ENCODE measurements around the gene ALPL. TPM values are rescaled to one million over a fixed set of nuclear protein-coding genes. Genes with fewer than 3 reads are reported as not detected.

The ALPL gene
- total and polyA plus RNA-seq, 7 donors: 0.36 to 7.8 (median 2.3) TPM

DNA sequence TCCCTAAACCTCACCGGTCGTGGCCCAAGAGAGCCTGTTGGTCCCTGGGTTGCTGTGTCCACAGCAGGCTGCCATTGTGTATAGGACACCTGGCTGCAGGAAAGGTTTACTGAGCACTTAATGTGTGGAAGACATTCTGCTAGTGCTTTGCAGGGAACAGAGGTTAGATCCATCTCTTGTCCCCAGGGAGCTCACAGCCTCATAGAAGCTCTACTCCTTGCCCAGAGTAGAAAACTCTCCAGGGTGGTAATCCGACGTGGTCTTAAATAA lies 16.9 kb upstream of the ALPL start:
- no peaks in the 10 kb centered on the region for H3K36me3 ChIP-seq
- H3K9me3 ChIP-seq: no peaks in the 10 kb centered on the region
- intact Hi-C loops (cut with DNase I): no loop called here
- H3K4me3 ChIP-seq: no peak overlapping the region
- DNase-seq: no peak
- no peak for TF ChIP-seq POLR2AphosphoS5 (IDR thresholded peaks at IDR 0.05)
- TF ChIP-seq, protein P1, sequence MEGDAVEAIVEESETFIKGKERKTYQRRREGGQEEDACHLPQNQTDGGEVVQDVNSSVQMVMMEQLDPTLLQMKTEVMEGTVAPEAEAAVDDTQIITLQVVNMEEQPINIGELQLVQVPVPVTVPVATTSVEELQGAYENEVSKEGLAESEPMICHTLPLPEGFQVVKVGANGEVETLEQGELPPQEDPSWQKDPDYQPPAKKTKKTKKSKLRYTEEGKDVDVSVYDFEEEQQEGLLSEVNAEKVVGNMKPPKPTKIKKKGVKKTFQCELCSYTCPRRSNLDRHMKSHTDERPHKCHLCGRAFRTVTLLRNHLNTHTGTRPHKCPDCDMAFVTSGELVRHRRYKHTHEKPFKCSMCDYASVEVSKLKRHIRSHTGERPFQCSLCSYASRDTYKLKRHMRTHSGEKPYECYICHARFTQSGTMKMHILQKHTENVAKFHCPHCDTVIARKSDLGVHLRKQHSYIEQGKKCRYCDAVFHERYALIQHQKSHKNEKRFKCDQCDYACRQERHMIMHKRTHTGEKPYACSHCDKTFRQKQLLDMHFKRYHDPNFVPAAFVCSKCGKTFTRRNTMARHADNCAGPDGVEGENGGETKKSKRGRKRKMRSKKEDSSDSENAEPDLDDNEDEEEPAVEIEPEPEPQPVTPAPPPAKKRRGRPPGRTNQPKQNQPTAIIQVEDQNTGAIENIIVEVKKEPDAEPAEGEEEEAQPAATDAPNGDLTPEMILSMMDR (IDR thresholded peaks at IDR 0.05): no peak
- no peak for TF ChIP-seq POLR2A (IDR thresholded peaks at IDR 0.05)
- TF ChIP-seq EP300 (IDR thresholded peaks at IDR 0.05): no peak
- no peaks in the 10 kb centered on the region for H3K4me1 ChIP-seq
- WGBS, 2 donors: 61 to 73% methylated on average over 4 of the region's 4 CpGs
- H3K27ac ChIP-seq: no peak overlapping the region
- peaks cover 0 to 26% (median 7%) of the 10 kb centered on the region in 3 donors for H3K27me3 ChIP-seq

DNA sequence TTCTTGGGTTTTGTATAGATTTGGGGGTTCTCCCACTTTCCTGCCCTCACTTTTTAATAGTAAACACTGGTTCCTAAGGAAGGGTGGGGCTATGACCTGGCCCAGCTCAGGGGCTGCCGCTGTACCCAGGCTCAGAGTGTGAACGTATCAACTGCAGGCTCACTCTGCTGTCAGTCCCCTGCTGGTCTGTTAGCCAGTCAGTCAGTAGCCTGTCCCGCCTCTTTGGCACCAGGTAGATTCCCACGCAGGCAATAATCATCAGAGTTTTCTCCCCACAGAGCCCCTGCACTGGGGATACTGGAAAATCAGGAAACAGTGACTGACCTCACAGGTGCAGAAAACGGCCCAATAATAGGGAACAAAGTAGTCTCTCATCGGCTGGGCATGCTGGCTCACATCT lies 15.0 kb upstream of the ALPL start:
- Histone ChIP-seq H3K27me3 (peaks cover 0 to 11% (median 4%) of the 10 kb centered on the region in 3 donors), H3K36me3 (no peaks in the 10 kb centered on the region), H3K4me1 (no peaks in the 10 kb centered on the region), H3K9me3 (no peaks in the 10 kb centered on the region), H3K27ac (no peak overlapping the region), H3K4me3 (no peak overlapping the region)
- 82 to 84% methylated on average over 6 of the region's 6 CpGs for WGBS, 2 donors
- TF ChIP-seq POLR2AphosphoS5 (IDR thresholded peaks at IDR 0.05) (no peak), POLR2A (IDR thresholded peaks at IDR 0.05) (no peak), EP300 (IDR thresholded peaks at IDR 0.05) (no peak)
- TF ChIP-seq, protein P1 (IDR thresholded peaks at IDR 0.05): no peak
- no peak for DNase-seq
- intact Hi-C loops (cut with DNase I): no loop called here

DNA sequence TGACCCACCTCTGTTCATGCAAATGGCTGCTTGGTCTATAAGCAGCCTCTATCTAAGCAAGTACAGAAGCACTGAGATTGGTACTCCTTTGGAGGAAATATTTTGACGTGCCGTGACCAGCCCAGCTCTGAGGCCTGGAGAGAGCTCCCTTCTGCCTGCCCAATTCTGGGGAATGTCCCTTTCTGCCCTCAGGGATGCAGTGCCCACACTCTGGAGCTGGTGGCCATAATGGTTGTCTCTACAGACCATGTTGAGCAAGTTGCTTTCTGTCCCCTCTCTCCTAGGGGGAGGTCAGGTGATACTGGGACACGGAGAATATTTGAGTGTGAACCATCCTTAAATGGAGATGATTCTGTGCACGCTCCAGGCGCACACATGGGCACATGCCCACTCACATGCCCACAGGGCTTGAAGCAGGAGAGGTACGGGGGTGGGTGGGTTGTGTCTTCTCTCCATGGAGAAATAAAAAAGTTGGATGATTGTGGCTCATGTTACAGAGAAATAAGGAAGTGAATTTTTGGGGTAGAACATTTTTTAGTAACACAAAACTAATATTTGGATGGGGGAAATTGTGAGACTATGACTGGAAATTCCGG lies 13.9 kb upstream of the ALPL start:
- DNase-seq: no peak
- Histone ChIP-seq H3K4me3 (no peak overlapping the region), H3K27ac (no peak overlapping the region), H3K9me3 (no peaks in the 10 kb centered on the region), H3K4me1 (no peaks in the 10 kb centered on the region), H3K27me3 (peaks cover 0 to 9% (median 4%) of the 10 kb centered on the region in 3 donors), H3K36me3 (no peaks in the 10 kb centered on the region)
- TF ChIP-seq, protein P1 (IDR thresholded peaks at IDR 0.05): no peak
- TF ChIP-seq POLR2AphosphoS5 (IDR thresholded peaks at IDR 0.05) (no peak), EP300 (IDR thresholded peaks at IDR 0.05) (no peak), POLR2A (IDR thresholded peaks at IDR 0.05) (no peak)
- 93 to 94% methylated on average over 7 of the region's 7 CpGs for WGBS, 2 donors
- intact Hi-C loops (cut with DNase I): no loop called here

DNA sequence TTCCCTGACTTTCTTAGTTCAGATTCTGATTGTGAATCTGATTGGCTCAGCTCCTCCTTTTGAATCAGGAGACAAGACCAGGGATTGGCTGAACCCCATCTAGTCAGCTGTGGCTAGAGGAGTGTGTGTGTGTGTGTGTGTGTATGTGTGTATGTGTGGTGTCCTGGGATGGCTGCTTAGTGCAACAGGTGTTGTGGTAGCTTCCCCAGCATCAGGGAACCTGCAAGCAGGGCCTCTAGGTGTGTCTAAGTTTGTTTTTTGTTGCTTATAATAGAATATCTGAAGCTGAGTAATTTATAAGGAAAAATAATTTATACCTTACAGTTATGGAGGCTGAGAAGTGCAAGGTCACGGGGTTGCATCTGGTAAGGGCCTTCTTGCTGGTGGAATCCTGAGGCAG lies 13.2 kb upstream of the ALPL start:
- DNase-seq: no peak
- Histone ChIP-seq H3K27ac (no peak overlapping the region), H3K27me3 (peaks cover 0 to 9% (median 0%) of the 10 kb centered on the region in 3 donors), H3K9me3 (no peaks in the 10 kb centered on the region), H3K4me1 (no peaks in the 10 kb centered on the region), H3K36me3 (no peaks in the 10 kb centered on the region), H3K4me3 (no peak overlapping the region)
- TF ChIP-seq POLR2A (IDR thresholded peaks at IDR 0.05) (no peak), POLR2AphosphoS5 (IDR thresholded peaks at IDR 0.05) (no peak), EP300 (IDR thresholded peaks at IDR 0.05) (no peak)
- TF ChIP-seq, protein P1 (IDR thresholded peaks at IDR 0.05): no peak
- 88 to 92% methylated on average over 1 of the region's 1 CpG for WGBS, 2 donors
- intact Hi-C loops (cut with DNase I): no loop called here

DNA sequence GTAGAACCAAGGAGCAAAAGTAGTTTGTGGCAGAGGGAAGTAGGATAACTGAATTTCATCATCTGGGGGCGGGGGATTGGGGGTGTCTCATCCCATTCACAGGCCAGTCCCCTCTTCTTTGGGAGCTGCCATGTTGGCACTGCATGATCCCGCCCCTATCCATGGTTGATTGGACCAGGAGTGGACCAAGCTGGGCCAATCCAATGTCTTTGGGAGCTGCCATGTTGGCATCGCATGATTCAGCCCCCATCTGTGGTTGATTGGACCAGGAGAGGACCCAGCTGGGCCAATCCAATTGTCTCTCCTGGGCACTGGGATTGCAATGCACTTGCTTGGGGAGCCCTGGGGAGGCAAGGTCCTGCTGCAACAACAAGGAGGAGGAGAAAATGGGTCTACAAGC lies 12.3 kb upstream of the ALPL start:
- H3K27me3 ChIP-seq: peaks cover 0 to 3% (median 0%) of the 10 kb centered on the region in 3 donors
- H3K36me3 ChIP-seq: no peaks in the 10 kb centered on the region
- no peak for DNase-seq
- H3K4me1 ChIP-seq: no peaks in the 10 kb centered on the region
- intact Hi-C loops (cut with DNase I): no loop called here
- H3K27ac ChIP-seq: no peak overlapping the region
- TF ChIP-seq POLR2A (IDR thresholded peaks at IDR 0.05) (no peak), POLR2AphosphoS5 (IDR thresholded peaks at IDR 0.05) (no peak), EP300 (IDR thresholded peaks at IDR 0.05) (no peak)
- TF ChIP-seq, protein P1 (IDR thresholded peaks at IDR 0.05): no peak
- no peaks in the 10 kb centered on the region for H3K9me3 ChIP-seq
- H3K4me3 ChIP-seq: no peak overlapping the region
- WGBS, 2 donors: 84 to 90% methylated on average over 3 of the region's 3 CpGs
